ENCODE results near the gene ALOX5.
"Not testable (repeated sequence)": the region's sequence is repeated elsewhere in the genome, so short reads cannot be mapped to it uniquely, and the experiment has no call there.

The ALOX5 gene

DNA sequence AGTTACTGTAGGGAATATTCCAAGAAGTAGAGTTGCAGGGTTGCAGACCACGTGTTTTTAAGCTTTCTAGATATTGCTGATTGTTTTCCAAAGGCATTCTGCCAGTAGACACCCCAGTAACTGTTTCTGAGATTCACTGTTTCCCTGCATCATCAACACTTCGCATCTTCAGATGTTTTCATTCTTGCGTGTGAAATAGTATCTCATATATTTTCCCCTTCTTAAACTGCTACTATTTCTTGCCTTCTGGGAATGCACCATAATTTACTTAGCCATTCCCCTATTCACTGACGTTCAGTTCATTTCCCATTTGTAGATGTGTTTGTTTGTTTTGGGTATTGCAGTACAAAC is 30.7 kb downstream of the ALOX5 start:
- no peak for DNase-seq (ENCODE audit: low read depth)

DNA sequence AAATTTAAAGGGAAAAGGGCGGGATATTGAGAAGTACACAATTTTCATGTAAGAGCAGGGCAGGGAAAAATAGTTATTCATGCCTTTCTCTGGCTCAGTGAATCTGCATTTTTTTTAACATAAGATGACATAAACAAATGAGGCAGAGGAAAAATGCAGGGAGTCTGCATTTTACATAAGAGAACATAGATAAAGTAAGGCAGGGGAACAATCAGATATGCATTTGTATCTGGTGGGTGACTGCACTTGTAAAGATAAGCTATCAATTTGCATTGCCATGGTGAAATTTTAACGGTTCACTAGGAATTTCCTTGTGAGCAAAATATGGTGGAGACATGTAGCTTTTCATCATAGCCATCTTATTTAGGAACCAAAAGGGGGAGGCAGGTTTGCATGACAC is 33.5 kb downstream of the ALOX5 start:
- DNase-seq (ENCODE audit: low read depth): no peak

DNA sequence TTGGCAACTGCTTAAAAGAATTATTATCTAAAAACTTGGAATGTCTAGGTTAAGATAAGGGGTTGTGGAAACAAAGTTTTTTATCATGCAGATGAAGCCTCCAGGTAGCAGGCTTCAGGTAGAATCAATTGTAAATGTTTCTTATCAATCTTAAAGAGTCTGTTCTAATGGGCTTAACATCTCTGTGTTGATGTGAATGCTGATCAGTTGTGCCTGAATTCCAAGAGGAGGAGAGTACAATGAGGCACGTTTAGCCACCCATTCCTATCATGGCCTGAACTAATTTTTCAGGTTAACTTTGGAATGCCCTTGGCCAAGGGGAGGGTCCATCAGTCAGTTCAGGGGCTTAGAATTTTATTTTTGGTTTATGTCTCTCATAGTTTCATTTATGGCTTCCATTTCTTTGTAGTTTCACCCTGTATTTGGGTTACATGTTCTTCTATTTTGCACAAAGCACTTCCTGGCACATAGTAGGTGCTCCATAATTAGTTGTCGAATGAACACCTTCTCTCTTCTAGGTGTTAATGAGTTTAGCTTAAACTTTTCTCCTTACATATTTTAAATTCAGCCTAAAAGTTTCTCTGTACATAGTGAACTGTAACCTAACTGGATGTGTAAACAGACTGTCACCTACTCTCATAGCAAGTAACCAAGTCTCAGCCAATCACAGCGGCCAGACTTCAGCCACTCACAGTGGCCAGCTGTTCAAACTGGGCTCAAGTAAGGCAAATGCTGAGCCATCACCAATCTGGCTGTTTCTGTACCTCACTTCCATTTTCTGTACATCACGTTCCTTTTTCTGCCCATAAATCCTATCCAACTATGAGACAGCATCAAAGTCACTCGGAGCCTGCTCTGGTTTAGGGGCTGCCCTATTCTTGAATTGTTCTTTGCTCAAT is 34.7 kb downstream of the ALOX5 start:
- no peak for DNase-seq (ENCODE audit: low read depth)

DNA sequence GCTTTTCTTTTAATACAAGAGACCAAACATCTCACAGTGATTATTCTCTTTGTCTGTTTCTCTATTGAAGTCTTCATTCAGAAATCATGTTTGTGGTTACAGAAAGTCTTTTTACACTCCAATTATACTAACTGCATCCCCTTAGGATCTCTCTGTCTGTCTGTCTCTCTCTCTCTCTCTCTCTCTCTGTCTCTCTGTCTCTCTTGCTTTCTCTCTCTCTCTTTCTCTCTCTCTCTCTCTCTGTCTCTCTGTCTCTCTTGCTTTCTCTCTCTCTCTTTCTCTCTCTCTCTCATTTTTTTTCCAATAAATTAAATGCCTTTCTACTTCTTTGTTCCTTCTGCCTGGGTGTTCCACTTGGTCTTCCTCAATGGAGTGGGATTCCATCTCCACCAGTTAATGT is 35.3 kb downstream of the ALOX5 start:
- DNase-seq (ENCODE audit: low read depth): not testable (repeated sequence)

DNA sequence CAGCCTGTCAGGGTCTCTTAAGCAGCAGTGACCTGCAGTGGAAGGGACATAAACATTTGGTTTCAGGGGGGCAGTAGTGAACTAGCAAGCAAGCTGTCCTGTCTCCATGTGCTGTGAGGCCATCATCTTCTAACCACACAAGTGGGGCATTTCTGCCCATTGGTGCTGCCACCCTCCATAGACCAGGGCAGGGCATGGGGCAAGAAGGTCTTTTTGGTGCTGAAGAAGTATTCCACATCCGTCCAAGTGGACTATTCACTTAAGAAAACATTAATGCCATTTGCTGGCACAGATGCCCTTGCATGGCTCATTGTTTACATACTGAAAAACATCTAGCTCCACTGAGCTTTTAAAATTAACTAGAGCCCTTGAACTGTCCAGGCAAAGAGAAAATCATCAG is 35.8 kb downstream of the ALOX5 start:
- no peak for DNase-seq (ENCODE audit: low read depth)

DNA sequence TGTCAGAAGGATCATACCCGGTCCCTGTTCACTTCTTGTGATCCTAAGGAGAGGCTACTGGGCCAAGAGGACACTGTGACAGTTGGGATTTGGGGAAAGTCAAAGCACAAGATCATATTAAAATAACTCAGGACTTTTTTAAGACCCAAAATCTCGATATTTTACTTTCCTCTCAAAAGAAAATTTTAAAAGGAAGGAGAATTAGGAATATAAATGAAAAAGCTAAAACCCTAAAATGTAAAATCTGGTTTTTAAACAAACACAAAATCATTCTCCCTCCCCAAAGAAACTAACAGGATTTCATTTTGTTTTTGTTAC is 36.4 kb downstream of the ALOX5 start:
- DNase-seq (ENCODE audit: low read depth): no peak

DNA sequence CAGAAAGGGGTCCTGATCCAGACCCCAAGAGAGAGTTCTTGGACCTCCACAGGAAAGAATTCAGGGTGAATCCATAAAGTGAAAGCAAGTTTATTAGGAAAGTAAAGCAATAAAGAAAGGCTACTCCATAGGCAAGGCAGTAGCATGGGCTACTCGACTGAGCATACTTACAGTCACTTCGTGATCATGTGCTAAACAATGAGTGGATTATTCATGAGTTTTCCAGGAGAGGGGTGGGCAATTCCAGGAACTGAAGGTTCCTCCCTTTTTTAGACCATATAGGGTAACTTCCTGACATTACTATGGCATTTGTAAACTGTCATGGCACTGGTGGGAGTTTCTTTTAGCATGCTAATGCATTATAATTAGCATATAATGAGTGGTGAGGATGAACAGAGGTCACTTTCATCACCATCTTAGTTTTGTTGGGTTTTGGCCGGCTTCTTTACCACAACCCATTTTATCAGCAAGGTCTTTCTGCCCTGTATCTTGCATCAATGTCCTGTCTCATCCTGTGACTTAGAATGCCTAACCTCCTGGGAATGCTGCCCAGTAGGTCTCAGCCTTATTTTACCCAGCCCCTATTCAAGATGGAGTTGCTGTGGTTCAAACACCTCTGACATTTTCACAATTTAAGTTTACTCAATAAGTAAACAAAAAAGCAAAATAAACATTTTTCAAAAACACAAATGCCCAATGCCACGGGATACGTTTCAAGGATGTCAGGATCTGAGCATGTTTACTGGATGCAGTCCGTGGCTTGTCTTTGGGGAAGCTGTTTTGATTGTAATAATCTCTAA is 37.0 kb downstream of the ALOX5 start:
- no peak for DNase-seq (ENCODE audit: low read depth)

DNA sequence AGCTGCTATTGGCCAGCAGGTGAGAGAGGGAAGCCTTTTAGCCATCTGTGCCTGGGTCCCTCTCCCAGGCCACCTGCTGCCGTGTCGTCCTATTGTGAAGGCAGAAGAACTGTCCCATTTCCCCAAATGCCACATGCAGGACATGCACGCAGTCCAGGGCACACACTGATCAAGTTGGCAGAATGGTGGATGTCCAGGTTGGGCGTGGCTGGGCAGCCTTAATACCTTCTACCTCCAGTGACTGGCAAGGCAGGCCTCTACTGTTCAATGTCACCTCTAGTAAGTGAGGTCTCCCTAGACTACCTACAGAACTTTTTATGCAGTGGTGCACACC is 37.6 kb downstream of the ALOX5 start:
- no peak for DNase-seq (ENCODE audit: low read depth)

DNA sequence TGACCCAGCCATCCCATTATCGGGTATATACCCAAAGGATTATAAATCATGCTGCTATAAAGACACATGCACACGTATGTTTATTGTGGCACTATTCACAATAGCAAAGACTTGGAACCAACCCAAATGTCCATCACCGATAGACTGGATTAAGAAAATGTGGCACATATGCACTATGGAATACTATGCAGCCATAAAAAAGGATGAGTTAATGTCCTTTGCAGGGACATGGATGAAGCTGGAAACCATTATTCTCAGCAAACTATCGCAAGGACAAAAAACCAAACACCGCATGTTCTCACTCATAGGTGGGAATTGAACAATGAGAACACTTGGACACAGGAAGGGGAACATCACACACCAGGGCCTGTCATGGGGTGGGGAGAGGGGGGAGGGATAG is 41.0 kb downstream of the ALOX5 start:
- DNase-seq (ENCODE audit: low read depth): not testable (repeated sequence)

DNA sequence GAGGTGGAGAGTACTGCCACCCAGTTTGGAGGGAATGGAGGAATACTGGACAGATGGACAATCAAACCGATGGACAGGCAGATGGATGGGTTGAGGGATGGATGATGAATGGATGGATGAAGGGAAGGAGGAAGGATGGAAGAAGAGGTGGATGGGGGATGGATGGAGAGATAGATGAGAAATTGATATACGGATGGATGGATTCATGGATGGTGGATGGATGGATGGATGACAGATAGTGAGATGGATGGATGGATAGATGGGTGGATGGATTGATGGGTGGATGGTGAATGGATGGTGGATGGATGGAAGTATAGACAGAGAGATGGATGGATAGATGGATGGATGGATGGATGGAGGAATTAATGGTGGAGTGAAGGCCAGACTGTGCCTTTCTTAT is 42.6 kb downstream of the ALOX5 start:
- DNase-seq (ENCODE audit: low read depth): no peak

DNA sequence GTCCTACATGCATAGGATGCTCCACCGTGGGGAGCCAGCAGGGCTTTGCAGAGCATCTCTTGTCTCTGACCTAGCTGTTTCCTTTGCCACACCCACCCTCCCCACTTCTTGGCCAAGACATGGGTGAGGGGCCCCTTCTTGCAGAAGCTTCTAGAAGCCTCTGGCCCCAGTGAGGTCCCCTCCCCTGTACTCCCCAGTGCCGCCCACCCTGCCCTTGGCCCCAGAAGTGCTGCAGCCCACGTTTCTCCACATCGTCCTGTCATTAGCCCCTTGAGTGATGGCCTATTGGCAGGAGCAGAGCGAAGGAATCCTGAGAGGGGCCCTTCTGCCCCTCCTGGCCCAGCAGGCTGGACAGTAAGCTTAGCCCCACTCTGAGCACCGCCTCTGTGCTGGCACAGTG is 43.7 kb downstream of the ALOX5 start:
- no peak for DNase-seq (ENCODE audit: low read depth)

DNA sequence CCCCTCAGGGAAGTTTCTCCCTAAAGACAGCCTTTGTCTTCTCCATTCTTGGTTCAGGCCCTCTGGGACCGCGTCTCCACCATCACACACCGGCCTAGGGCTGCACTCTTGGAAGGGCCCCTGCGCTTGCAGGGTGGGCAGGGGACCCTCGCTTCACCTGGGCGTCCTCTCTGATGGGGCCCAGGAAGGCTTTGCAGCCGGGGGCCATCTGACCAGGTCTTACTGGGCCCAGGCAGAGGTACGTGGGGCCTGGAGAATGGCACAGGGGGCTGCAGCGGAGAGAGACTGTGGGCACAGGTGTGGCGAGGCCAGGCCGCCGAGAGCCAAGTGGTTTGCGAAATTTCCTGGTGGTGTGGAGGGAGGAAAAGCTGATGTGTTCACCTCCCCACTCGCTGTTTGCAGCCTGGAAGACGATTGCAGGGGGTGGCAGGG is 44.4 kb downstream of the ALOX5 start:
- no peak for DNase-seq (ENCODE audit: low read depth)

DNA sequence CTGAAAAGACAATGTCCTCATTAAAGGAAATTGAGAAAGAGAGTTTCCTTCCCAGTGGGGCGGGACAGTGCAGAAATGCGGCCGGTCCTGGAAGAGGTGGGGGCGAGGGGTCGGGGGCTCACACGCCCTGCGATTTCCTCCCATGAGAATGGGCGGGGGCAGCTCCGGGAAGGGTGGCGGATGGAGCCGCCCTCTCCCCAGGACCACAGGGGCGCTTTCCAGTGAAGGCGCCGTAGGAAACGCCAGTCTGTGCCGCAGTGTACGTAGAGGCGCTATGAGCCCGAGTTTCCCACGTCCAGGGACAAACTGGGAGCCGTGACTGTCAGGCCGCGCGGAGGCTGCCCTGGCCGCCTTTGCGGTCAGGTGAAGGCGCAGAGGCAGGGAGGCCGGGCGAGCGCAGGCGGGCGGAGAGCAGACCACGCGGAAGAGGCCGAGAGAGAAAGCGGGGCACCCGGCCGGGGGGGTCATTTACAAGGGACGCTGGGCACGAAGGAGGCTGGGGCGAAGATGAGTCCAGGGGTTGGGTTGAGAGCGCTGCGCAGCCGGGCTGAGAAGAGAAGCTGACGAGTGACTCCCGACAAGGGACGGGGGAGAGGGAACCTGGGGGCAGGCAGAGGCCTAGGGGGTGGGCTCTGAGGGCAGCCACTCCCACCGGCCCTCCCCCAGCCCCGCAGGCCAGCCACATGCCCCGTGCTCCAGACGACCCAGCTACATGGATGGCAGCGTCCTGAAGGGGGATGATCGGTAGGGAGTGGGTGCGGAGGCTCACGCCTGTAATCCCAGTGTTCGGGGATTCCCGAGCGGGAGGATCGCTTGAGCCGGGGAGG is 45.0 kb downstream of the ALOX5 start:
- DNase-seq (ENCODE audit: low read depth): peak; percentile 3

DNA sequence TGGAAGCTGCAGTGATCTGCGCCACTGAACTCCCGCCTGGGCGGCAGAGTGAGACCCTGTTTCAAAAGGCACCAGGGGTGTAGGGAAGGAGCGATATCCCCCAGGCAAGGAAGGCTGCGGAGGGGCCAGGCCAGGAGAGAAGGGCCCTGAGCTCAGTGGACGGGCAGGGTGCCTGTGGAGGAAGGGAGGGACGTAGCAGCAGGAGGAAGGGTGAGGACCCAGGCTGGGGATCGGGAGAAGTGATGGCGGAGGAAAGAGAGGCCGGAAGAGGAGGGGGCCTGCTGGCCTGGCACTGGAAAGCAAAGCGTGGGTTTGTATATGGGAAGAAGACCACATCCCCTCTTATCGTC is 45.6 kb downstream of the ALOX5 start:
- no peak for DNase-seq (ENCODE audit: low read depth)

DNA sequence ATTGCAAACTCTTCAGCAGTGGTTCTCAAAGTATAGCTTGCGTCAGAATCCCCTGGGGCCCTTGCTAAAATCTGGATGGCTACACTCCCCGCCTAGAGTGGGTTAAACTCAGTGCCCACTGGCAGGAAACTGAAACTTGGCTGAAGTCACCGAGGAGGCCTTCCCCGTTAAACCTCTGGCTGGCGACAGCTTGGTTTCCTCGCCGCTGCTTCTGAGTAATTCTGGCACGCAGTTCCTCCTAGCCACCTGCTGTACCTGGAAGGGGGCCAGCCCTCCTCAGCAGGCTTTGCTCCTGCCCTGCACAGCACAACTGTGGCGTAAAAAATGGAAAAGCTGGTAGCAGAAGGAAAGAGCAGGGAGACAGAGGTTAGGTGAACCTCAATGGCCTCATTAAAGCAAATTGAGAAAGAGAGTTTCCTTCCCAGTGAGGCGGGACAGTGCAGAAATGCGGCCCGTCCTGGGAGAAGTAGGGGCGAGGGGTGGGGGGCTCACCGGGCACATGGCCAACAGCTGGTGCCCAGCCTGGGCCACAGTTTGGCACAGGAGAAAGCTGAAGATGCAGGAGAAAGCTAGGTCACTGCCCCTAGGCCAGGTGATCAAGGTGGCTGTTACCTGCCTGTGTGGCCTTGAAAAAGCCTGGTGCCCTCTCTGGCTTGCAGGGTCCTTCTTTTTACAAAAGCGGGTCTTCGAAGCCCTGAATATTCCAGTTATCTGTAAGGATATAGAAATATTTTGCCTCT is 46.6 kb downstream of the ALOX5 start:
- peak; percentile 8 for DNase-seq (ENCODE audit: low read depth)

DNA sequence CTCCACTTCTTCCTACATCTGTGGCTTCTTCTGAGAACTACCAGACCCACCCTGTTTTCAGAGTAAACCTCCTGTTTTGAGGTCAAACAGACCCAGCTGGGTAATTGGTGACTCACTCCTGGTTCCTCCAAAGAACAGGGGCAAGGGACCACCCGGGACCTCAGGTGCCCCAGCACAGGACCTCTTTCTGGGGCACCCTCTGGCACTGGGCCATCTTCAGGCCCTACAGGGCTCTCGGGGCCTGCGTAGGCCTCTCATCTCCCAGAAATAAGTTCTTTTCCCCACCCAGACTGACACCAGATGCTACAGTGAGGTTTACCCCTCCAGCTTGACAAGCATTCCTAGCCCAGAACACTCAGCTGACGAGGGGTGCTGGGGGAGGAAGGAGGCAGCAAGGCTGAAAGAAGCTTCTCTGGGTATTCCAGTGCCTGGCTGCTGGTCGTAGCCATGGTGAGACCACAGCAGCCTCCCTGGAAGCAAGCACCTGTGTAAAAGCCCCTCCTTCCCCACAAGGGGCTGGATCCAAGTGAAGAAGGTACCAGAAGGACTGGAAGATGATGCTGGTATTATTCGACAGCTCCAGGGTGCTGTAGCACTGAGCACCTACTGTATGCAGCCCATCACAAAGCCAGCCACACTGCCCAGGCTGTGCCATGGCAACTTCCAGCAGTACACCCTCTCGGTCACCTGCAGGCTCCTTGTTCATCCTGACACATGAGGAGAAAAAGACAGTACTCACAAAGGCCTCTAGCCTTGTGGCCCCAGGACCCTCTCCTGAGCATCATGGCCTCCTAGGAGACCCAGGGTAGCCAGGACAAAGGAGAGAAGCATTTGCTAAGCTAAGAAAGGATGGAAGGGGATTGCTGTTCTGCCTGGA is 47.4 kb downstream of the ALOX5 start:
- no peak for DNase-seq (ENCODE audit: low read depth)

DNA sequence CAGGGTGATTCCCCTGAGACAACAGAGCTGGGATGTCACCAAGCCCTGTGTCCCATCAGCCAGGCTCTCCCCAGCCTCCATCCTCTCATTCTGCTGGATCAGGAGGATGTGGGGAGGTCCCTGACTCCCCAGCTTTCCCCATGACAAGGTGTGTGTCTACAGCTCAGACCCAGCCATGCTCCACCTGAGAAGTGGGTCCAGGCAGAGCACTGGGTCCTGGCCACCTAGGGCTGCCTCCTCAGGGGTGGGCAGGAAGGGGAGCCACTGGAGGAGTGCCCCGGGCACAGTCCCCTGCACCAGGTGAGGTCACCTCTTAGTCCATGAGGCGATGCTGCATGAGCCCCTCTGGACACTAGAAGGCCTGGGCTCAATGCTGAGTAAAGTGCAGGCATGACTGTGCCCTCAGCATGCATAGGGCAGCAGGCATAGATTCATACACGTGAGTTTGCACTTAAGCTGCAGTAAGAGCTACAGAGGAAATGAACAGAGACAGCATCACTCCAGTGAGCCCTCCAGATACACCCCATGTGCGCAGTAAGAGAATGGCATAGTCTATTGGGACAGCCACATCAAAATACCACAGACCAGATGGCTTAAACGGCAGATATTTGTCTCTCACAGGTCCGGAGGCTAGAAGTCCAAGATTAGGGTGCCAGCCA is 48.3 kb downstream of the ALOX5 start:
- no peak for DNase-seq (ENCODE audit: low read depth)

DNA sequence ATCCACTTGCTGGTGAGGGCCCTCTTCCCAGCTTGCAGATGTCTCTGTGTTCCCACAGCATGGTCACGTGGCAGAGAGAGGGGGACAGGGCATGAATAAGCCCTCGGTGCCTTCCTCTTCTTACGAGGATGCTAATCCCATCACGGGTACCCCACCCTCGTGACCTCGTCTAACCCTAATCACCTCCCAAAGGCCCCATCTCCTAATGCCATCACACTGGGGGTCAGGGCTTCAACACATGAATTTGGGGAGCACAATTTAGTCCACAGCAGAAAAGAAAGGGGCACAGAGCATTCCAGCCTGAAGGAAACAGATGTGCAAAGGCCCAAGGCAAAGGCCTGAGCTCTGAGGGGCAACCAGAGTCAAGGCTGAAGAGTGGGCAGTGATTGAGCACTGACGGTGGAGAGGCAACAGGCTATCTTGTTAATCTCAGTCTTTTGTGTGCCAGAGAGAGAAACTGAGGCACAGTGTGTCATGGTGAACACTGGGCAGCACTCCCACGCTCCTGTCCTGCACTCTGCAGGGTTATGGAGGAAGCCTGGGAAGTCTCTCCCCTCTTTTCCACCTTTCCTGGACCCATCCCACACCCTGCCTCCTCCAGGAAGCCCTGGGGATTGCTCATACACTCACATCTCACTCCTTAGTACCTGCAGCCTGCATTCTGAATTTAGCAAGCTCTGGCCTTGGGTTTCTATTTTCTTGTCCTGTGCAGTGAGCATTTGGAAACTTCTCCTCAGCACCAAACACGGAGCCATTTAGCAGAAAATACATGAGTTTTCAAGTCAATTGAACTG is 49.0 kb downstream of the ALOX5 start:
- DNase-seq (ENCODE audit: low read depth): no peak

DNA sequence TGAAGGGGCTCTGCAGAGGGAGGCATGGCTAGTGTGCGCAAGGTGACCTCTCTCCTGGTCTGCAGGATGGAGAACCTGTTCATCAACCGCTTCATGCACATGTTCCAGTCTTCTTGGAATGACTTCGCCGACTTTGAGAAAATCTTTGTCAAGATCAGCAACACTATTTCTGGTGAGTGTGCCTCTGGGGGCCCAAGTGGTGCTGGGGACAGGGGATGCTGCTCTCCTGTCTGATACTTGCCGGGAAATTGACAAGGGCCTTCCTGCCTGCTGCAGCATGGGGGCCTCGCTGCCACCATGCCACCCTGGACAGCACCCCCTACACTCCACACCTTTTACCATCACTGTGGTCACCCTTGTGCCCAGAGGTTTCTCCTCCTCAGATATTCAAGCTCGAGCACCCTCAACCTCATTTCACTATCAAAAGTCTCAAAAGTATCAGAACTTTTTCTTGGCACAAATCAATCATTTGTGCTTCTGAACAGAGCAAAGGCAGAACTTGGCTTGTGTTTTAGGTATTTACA is 50.0 kb downstream of the ALOX5 start:
- no peak for DNase-seq (ENCODE audit: low read depth)
